HG03432 (cell line): ENCODE data around the gene CDK5R1.

ENCODE experiments used
- ATAC-seq: cut with Tn5 transposase; IDR thresholded peaks from one replicate; pipeline ENCODE4 v1.9.1; 2021; ENCODE audit warnings: mild to moderate bottlenecking, moderate library complexity; ENCODE audit not compliant: unreplicated experiment

Gene CDK5R1

GRCh38 chr17:32470405-32471167, 16.2 kb upstream of the CDK5R1 start:
- ATAC-seq, result no peak

- no peak for ATAC-seq
Measured at GRCh38 chr17:32471652-32472051, 15.1 kb upstream of the CDK5R1 start.

- no peak for ATAC-seq
Measured at GRCh38 chr17:32475258-32475657, 11.5 kb upstream of the CDK5R1 start.

GRCh38 chr17:32477220-32477619, 9.6 kb upstream of the CDK5R1 start:
- no peak for ATAC-seq

GRCh38 chr17:32479074-32479617, 7.6 kb upstream of the CDK5R1 start:
- ATAC-seq, result no peak

GRCh38 chr17:32481193-32481592, 5.6 kb upstream of the CDK5R1 start:
- ATAC-seq, result no peak

GRCh38 chr17:32482568-32483320, 4.0 kb upstream of the CDK5R1 start:
- ATAC-seq, result no peak

- no peak for ATAC-seq
Measured at GRCh38 chr17:32483451-32484019, 3.3 kb upstream of the CDK5R1 start.

GRCh38 chr17:32484041-32484461, 2.7 kb upstream of the CDK5R1 start:
- no peak for ATAC-seq

- ATAC-seq, result no peak
Measured at GRCh38 chr17:32484628-32485027, 2.2 kb upstream of the CDK5R1 start.

GRCh38 chr17:32485261-32486110, 1.3 kb upstream of the CDK5R1 start:
- ATAC-seq, result no peak

- peak; percentile 55 for ATAC-seq
Measured at GRCh38 chr17:32486111-32486700, 587 bp upstream of the CDK5R1 start.

GRCh38 chr17:32487473-32488176, 832 bp downstream of the CDK5R1 start:
- ATAC-seq, result peak; percentile 28

- ATAC-seq, result no peak
Measured at GRCh38 chr17:32488177-32488542, 1.4 kb downstream of the CDK5R1 start.

- ATAC-seq, result no peak
Measured at GRCh38 chr17:32488604-32489180, 1.9 kb downstream of the CDK5R1 start.

GRCh38 chr17:32489320-32490100, 2.7 kb downstream of the CDK5R1 start:
- ATAC-seq, result no peak

GRCh38 chr17:32490101-32490482, 3.3 kb downstream of the CDK5R1 start:
- ATAC-seq, result no peak

- no peak for ATAC-seq
Measured at GRCh38 chr17:32491371-32492263, 4.8 kb downstream of the CDK5R1 start.
